HG02981 (cell line): Measurements from ENCODE around the gene EGFR.

ENCODE experiments used
- ATAC-seq: cut with Tn5 transposase; IDR thresholded peaks from one replicate; pipeline ENCODE4 v1.9.1; 2021; ENCODE audit warnings: mild to moderate bottlenecking, moderate library complexity; ENCODE audit not compliant: unreplicated experiment

The EGFR gene

DNA sequence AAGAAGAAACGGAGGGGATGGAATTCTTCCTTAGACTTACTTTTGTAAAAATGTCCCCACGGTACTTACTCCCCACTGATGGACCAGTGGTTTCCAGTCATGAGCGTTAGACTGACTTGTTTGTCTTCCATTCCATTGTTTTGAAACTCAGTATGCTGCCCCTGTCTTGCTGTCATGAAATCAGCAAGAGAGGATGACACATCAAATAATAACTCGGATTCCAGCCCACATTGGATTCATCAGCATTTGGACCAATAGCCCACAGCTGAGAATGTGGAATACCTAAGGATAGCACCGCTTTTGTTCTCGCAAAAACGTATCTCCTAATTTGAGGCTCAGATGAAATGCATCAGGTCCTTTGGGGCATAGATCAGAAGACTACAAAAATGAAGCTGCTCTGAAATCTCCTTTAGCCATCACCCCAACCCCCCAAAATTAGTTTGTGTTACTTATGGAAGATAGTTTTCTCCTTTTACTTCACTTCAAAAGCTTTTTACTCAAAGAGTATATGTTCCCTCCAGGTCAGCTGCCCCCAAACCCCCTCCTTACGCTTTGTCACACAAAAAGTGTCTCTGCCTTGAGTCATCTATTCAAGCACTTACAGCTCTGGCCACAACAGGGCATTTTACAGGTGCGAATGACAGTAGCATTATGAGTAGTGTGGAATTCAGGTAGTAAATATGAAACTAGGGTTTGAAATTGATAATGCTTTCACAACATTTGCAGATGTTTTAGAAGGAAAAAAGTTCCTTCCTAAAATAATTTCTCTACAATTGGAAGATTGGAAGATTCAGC is 187.6 kb downstream of the EGFR start:
- ATAC-seq, result no peak

DNA sequence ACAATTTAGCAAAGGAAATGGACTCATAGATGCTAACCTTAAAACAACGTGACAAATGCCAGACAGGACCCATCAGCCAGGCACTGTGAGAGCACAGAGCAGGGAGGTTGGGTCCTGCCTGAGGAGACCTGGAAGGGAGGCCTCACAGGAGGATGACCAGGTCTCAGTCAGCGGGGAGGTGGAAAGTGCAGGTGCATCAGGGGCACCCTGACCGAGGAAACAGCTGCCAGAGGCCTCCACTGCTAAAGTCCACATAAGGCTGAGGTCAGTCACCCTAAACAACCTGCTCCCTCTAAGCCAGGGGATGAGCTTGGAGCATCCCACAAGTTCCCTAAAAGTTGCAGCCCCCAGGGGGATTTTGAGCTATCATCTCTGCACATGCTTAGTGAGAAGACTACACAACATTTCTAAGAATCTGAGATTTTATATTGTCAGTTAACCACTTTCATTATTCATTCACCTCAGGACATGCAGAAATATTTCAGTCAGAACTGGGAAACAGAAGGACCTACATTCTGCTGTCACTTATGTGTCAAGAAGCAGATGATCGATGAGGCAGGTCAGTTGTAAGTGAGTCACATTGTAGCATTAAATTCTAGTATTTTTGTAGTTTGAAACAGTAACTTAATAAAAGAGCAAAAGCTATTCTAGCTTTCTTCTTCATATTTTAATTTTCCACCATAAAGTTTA is 188.8 kb downstream of the EGFR start:
- no peak for ATAC-seq

DNA sequence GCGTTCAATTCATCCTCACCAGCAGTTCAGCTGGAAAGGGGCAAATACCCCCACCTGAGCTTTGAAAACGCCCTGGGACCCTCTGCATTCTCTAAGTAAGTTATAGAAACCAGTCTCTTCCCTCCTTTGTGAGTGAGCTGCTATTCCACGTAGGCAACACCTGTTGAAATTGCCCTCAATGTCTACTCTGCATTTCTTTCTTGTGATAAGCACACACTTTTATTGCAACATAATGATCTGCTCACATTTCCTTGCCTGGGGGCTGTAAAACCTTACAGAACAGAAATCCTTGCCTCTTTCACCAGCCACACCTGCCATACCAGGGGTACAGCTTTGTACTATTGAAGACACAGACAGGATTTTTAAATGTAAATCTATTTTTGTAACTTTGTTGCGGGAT is 190.5 kb downstream of the EGFR start:
- ATAC-seq, result no peak

DNA sequence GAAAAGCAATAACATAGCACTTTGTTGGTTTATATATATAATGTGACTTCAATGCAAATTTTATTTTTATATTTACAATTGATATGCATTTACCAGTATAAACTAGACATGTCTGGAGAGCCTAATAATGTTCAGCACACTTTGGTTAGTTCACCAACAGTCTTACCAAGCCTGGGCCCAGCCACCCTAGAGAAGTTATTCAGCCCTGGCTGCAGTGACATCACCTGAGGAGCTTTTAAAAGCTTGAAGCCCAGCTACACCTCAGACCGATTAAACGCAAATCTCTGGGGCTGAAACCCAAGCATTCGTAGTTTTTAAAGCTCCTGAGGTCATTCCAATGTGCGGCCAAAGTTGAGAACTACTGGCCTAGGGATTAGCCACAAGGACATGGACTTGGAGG is 191.4 kb downstream of the EGFR start:
- no peak for ATAC-seq

DNA sequence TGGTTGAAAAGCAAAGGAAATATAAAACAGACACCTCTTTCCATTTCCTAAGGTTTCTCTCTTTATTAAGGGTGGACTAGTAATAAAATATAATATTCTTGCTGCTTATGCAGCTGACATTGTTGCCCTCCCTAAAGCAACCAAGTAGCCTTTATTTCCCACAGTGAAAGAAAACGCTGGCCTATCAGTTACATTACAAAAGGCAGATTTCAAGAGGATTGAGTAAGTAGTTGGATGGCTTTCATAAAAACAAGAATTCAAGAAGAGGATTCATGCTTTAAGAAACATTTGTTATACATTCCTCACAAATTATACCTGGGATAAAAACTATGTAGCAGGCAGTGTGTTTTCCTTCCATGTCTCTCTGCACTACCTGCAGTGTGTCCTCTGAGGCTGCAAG is 191.9 kb downstream of the EGFR start:
- ATAC-seq, result no peak

DNA sequence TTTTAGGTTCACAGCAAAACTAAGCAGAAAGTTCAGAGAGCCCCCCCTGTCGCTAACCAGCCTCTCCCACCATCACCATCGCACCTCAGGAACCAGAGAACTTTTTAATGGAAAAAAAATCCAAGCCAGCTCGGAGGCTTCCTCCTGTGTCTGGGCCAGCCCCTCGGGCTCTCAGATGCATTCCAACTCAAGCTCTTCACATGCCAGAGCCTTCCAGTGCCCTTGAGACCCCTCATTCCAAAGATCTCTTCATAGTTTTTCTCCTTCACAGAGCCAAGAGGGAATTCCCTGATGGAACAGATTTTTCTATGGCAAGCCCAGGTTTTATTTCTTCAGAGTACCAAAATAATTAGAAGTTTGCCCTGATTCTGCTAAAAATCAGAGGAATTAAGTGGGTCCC is 192.9 kb downstream of the EGFR start:
- ATAC-seq, result no peak

DNA sequence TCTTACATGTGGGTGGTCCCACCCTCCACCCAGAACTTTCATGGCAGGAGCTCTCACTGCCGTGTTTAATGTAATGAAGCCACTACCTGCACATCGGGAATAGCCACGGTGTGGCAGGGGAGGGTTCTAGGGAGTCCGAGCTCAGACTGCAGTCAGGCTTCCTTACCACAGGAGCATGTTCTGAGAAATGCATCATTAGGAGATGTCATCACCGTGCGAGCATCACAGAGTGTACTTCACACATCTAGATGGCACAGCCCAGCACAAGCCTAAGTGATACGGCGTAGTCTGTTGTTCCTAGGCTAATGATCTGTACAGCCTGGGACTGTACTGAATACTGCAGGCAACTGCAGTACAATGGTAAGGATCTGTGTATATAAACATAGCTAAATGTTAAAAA is 193.4 kb downstream of the EGFR start:
- ATAC-seq, result no peak

DNA sequence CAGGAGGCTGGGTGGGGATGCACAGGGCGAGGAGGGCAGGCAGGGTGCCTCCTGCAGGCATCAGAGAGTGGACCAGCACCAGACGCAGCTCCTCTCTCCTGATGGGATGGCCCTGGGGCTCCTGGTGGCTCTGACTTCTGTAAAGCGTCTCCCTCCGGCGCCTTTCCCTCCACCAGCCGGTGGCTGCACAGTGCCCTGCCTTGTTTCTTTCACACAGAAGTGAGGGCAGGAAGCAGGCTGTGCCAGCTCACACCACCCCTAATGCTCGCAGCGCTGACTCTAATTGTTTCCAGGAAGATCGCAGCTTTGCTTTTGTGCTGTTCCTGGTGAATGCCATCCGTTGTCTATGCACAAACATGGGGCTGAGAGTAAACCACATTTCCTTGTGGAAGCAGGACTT is 194.0 kb downstream of the EGFR start:
- ATAC-seq, result no peak

DNA sequence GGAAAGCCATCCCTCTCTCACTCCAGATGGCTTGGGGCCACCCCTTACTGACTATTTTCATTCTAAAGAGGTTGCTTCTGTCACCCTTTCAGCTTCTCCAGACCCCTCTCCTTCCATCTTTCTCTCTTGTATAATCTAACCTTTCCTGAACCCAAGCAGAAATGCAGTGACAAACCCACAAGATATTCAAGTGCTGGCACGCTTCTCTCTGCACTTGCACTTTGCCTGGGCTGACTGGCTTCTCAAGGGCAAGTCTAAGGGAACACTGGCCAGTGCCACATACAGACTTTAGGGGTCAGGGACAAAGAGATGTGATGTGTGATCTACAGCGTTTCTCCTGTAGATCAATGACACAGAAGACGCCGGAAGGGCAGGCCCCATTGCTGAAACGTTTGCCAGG is 195.9 kb downstream of the EGFR start:
- no peak for ATAC-seq

DNA sequence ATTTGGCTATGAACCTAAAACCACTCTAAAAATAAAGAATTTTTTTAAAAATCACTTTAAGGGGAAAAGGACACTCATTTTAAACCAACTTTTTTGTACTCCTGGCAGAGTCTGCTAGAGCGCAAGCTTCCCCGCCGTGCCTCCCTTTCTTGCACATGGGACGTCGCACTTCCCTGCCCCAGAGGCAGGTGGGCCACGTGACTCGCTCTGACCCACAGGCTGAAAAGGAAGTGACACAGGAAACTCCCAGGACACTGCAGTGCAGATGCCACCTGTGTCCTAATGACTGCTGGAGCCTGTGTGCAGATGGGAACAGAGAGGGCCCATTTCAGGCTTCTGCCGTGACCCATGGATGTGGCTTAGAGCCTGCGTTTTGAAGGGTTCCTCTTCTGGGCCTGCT is 204.2 kb downstream of the EGFR start:
- no peak for ATAC-seq

DNA sequence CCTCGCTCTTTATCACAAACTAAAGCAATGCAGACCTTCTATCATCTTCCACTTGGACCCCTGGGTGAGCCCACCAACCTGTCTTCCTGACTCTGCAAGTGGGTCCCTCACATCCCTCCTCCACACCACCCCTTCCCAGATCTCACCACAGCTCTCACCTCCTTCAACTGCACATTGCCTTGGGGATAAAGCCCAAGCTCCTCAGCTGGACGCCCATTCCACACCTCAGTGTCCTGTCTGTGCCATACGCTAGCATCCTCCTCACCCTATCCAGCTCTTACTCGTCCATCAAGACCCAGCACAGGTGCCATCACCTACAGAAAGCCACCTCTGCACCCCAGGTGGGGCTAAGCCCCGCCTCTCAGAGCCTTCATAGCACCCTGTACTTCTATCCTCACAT is 205.3 kb downstream of the EGFR start:
- ATAC-seq, result no peak

DNA sequence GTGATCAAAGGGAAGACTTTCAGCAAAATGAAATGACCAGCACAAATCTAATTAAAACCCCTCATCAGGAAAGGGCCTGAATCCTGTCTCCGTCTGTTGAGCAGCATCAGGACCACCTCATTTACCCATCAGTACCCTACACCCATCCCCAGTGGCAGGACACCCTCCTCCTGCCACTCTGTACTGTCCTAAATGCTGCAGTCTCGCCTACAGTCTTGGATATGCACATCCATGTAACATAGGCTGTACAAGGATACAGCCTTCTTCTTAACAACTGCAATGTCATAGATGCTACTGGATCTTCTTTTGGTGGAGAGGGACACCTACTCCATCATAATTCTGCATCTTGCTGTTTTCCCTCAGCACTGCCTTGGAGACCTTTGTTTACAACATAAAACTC is 206.0 kb downstream of the EGFR start:
- no peak for ATAC-seq

DNA sequence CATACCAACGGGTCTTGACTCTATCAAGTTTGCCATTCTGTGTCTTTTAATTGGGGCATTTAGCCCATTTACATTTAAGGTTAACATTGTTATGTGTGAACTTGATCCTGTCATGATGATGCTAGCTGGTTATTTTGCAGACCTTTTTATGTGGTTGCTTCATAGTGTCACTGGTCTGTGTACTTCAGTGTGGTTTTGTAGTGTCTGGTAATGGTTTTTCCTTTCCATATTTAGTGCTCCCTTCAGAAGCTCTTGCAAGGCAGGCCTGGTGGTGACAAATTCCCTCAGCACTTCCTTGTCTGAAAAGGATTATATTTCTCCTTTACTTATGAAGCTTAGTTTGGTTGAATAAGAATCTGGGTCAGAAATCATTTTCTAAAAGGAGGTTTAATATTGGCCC is 211.2 kb downstream of the EGFR start:
- no peak for ATAC-seq

DNA sequence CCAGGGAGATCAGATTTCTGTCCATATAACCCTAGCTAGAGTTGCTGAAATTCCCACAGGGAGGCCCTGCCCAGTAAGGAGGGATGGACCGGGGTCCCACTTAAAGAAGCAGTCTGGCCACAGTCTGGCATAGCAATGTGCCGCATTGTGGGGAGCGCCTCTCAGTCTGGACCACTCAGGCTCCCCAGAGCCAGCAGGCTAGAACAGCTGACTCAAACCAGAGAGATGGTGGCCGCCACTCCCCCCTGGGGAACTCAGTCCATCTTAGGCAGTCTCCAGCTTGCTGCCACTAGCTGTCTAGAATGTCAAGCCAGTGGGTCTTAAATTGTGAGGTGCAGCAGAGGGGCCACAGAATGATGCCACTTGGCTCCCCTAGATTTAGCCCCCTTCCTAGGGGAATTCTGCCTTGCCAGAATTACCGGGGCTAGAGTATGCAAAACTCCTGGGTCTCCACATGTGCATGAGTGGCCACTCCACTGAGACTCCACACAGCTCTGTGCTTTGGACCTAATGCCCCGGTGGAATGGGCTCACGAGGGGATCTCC is 213.0 kb downstream of the EGFR start:
- no peak for ATAC-seq

DNA sequence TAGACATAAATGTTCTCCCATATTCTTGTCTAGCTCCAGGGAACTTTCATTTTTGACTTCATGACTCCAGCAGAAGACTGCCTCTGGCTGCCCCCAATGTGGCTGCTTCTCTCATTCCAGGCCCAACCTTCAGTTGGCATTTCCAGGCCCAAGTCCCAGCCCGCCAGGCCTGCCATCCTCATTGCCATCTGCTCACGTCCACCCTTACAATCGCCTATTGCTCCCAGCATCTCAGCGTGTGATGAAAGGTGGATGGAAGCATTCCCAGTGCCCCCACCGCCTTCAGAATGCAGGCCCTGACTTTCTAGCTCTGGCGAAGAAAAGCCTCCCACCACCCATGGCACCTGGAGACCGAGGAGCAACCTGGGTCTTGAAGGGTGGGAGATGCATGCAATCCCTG is 214.2 kb downstream of the EGFR start:
- no peak for ATAC-seq

DNA sequence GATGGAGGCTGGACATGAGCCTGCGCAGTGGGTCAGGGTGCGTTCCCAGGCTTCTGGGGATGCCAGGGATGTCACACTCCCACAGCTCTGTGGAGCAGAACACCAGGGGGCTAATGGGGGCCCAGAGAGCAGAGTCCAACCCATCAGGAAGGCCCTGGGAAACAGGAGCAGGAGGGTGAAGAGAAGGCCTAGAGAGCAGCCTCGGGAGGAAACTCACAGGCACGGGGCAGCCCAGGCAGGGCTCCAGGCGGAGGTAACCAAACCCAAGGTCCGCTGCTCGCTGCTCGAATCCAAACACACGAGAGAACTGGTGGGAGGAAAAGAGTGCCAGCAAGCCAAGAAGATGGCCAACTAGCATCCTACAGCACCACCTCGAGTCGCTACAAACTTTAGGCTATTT is 215.6 kb downstream of the EGFR start:
- ATAC-seq, result no peak

DNA sequence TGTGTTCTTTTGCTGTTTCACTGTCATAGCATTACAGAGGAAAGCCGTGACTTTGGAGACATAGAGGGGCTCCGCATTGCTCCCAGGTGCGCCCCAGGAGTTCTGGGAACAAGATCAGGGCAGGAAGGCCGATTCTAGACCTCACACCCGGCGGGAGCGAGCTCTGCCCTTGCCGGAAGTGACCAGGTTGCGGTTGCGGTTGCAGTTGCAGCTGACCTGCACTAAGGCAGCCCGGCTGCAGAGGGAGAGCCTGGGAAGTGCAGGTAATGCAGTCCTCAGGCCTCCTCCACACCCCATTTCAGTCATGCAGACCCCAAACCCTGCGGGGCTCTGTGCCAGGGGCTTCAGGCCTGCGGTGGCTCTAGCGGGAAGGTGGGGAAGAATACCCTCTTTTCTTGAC is 216.3 kb downstream of the EGFR start:
- no peak for ATAC-seq

DNA sequence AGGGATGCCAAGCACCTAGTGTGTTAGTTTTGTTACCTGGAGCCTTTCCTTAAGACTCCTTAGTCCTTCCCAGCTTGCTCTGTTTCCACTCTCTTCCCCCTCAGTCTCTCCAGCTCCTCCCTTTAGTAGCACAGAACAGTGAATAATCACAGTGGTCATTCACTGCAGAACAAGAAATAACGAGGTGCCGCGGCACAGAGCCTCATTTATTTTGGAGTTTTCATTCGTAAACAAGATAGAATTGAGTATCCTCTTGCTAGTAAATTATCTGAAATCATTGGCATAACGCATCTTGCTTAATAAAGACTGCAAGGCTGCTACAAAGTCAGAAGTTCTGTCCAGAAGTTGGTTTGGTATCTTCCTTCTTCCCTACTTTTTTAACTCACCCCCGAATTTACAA is 217.0 kb downstream of the EGFR start:
- ATAC-seq, result no peak

DNA sequence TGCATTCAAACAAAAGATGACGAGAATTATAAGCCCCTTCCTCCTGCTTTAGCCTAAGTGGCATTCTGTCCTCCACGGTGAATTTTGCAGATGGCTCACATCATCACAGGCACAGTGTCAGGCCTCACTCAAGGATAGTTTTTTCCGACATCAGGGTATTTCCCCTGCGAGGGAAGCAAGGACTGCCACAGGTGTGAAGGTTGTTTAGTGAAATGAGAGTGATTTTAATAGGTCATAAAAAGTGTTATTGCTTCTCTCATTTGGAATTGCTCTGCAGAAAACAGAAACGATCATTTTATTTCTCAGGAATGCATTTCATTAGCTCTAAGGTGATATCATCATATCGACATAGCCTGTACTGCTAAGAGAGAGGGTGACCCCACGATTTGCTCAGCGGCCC is 217.7 kb downstream of the EGFR start:
- no peak for ATAC-seq

DNA sequence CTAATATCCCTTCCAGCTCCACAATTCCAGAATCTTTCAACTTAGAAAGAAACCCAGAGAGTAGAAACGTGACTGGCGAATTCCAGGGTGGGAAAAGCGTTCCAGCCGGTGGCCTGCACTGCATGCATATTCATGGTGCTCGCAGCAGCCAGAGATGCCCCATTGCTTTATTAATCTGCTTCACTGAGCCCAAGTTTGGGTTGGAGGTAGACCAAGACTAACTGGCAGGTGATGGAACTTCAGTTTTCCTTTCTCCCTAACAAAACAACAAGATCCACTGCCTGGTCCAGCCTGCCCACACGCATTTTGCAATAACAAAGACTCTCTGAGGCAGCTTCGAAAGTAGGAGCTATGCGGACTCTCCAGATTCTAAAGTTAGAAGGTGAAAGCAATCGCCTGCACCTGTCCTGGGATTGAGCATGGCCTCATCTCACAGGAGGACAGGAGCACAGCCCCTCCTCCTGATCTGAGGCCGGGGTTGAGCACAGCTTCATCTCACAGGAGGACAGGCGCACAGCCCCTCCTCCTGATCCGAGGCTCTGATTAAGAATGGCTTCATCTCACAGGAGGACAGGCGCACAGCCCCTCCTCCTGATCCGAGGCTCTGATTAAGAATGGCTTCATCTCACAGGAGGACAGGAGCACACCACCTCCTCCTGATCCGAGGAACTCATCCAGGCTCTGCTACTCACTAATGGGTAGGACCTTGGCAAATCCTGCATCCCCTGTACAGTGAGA is 218.5 kb downstream of the EGFR start:
- no peak for ATAC-seq

DNA sequence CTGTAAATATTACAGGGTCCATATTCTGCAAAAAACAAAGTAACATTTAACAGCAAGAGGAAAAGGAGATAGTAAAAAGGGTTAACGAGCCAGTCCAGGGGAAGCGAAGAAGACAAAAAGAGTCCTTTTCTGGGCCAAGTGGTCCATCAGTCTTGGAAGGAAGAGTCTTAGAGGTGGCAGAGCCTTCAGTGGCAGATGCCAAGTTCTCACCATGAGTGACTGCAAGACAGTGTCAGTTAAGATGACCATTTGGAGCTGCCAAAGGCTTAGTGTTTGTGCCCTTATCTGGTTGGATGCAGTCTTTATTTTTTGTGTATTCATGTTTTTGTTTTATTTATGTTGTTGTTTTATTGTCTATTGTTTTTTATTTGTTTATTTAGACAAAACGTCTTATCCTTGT is 220.6 kb downstream of the EGFR start:
- ATAC-seq, result no peak
